ENCODE measurements around the gene RPS10. TPM values are rescaled to one million over a fixed set of nuclear protein-coding genes. Genes with fewer than 3 reads are reported as not detected.

The RPS10 gene
- total and polyA plus RNA-seq, 2 of the 8 experiments (the other 6 are each of a cell fraction or from before 2014, with no cell fraction given): 2,408 to 11,142 TPM

DNA sequence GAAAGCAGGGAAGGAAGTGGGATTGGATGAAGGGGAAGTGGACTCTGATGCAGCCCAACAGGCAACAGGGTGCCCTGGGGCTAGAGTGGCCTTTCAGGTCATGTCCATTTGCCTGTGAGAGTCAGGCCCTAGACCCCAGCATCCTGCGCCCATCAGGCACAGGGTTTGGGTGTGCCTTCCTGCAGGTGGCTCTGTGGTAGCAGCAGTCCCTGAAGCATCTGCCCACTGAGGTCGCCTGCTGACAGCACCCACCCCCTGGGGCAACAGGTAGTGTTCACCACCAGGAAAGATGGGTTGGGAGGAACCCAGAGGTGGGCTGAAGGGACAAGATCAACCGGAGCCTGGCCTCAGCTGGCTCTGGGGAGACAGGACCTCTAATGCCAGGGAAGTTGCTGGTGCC lies 43.6 kb upstream of the RPS10 start (continued):
- TF ChIP-seq POLR2A (IDR thresholded peaks at IDR 0.05; ENCODE audit: control extremely low read depth in 1 of 2, low read depth in 2 of 2, low read length in 2 of 2) (no peak), JUN (IDR thresholded peaks at IDR 0.05; ENCODE audit: low read depth, low read length) (no peak), TEAD4 (IDR thresholded peaks at IDR 0.05; ENCODE audit: low read depth, low read length) (no peak), TBP (IDR thresholded peaks at IDR 0.05; ENCODE audit: low read depth, low read length) (no peak)
- TF ChIP-seq, protein P1, sequence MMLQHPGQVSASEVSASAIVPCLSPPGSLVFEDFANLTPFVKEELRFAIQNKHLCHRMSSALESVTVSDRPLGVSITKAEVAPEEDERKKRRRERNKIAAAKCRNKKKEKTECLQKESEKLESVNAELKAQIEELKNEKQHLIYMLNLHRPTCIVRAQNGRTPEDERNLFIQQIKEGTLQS (IDR thresholded peaks at IDR 0.05; ENCODE audit: insufficient read depth, low read depth, low read length): no peak
